GM19452 (cell line): Measurements from ENCODE around the gene SLC6A12.

Source experiments
- ATAC-seq: cut with Tn5 transposase; IDR thresholded peaks from one replicate; pipeline ENCODE4 v1.9.1; 2021; ENCODE audit not compliant: unreplicated experiment

SLC6A12 gene

GRCh38 chr12:144650-145284, 69.2 kb downstream of the SLC6A12 start:
- no peak for ATAC-seq

- ATAC-seq, result no peak
Measured at GRCh38 chr12:143964-144649, 69.8 kb downstream of the SLC6A12 start.

- no peak for ATAC-seq
Measured at GRCh38 chr12:140162-140561, 73.8 kb downstream of the SLC6A12 start.
